Adrenal gland (tissue), 12 donors: ENCODE data around the gene PUS3. TPM values are rescaled to one million over a fixed set of nuclear protein-coding genes. Genes with fewer than 3 reads are reported as not detected.

Experiments
- DNase-seq, 7 donors: peaks; one replicate each; pipeline ENCODE4 v3.0.0-alpha.2; 2019 to 2020
- H3K27ac ChIP-seq, 5 donors: fragments of 200-600 bp; sonication (generic) in 4 of 5; 1 replicate in 3 of 5; 2 replicates in 2 of 5; pipeline versions ENCODE4 v1.5.1 to v1.8.0; 2016 to 2020; ENCODE audit warnings: mild to moderate bottlenecking in 1 of 5
- H3K27me3 ChIP-seq: fragments of 200-600 bp; 2 replicates; pipeline ENCODE4 v1.8.0; 2021
- H3K36me3 ChIP-seq, 2 donors: fragments of 200-600 bp; replicated peaks in 1 of 2; 1 replicate in 1 of 2; 2 replicates in 1 of 2; pipeline versions ENCODE4 v1.5.1 to v1.8.0; 2018 to 2022
- H3K4me1 ChIP-seq, 2 donors: fragments of 200-600 bp; replicated peaks in 1 of 2; 1 replicate in 1 of 2; 2 replicates in 1 of 2; pipeline versions ENCODE4 v1.5.1 to v1.8.0; 2018 to 2021
- H3K4me3 ChIP-seq, 4 donors: fragments of 200-600 bp; sonication (generic) in 3 of 4; one replicate each; pipeline ENCODE4 v1.5.1; 2016 to 2018
- H3K9me3 ChIP-seq, 3 donors: fragments of 200-600 bp; sonication (generic) in 1 of 3; replicated peaks in 1 of 3; 1 replicate in 2 of 3; 2 replicates in 1 of 3; pipeline versions ENCODE4 v1.5.1 to v1.8.0; 2016 to 2021
- POLR2A ChIP-seq, 2 donors: fragments of 450-650 bp; IDR thresholded peaks; one replicate each; pipeline ENCODE4 v1.6.1; 2017; ENCODE audit warnings: antibody characterized with exemption in 2 of 2, mild to moderate bottlenecking in 2 of 2, moderate library complexity in 1 of 2
- WGBS, 4 donors: extraction: QIAGEN DNeasy Blood & Tissue Kit in 2 of 4; methylation state at CpG; one replicate each; pipeline versions ENCODE4 v1.1.5 to v1.1.7; 2013 to 2017; 5-methylcytosine and 5-hydroxymethylcytosine counted together
- intact Hi-C, 2 donors: fragments of 100-400 bp; cut with DNase I; formaldehyde crosslinking; loops; one replicate each; pipeline versions ENCODE4 v1.14.1 to v1.15.0; 2022 to 2023
- polyA plus RNA-seq, 3 donors: library from polyadenylated mRNA; stranded (reverse); fragments of 200-250 nt in 2 of 3; fragments of 350-450 nt in 1 of 3; fragmentation: Illumina TruSeq in 1 of 3; extraction: RNeasy Lipid Tissue Mini Kit (QIAGEN cat#74804) in 1 of 3; gene quantifications; one replicate each; pipeline ENCODE4 v1.2.3, GENCODE V29; 2013 to 2014
- total RNA-seq, 9 donors: library from RNA; depleted of rRNA in 4 of 9; stranded (reverse); fragments of >200 nt in 4 of 9; fragments of 120-200 nt in 1 of 9; fragmentation: NEBNext Ultra II Directional in 1 of 9; extraction: Animal tissue kit (Norgen Biotek cat#: 25700) in 1 of 9; gene quantifications; one replicate each; pipeline versions ENCODE4 v1.1.0 to v1.2.4, GENCODE V29; 2013 to 2023
- TF ChIP-seq, protein P1 (sequence below), 6 experiments: fragments of 450-650 bp in 4 of 6; fragments of 200-600 bp in 2 of 6; sonication (generic) in 1 of 6; IDR thresholded peaks; 1 replicate in 5 of 6; 2 replicates in 1 of 6; pipeline versions ENCODE4 v1.5.1 to v1.8.0; 2016 to 2021; ENCODE audit warnings: antibody characterized with exemption in 6 of 6, mild to moderate bottlenecking in 2 of 6, moderate library complexity in 1 of 6
- donor health status: healthy with polysubstance abuse.
- donor health status: Bipolar disorder and iron deficiency.
- donor health status: DM: yes; HTN: yes; CAD: no.
- donor health status: DM: no; HTN: no; CAD: no.
- donor health status: DM: no; HTN: no; CAD: no.
- donor health status: DM: yes; HTN: yes; CAD: no.

The PUS3 gene
- total and polyA plus RNA-seq, 12 donors = 5.8 to 37.9 (median 15.2) TPM

DNA sequence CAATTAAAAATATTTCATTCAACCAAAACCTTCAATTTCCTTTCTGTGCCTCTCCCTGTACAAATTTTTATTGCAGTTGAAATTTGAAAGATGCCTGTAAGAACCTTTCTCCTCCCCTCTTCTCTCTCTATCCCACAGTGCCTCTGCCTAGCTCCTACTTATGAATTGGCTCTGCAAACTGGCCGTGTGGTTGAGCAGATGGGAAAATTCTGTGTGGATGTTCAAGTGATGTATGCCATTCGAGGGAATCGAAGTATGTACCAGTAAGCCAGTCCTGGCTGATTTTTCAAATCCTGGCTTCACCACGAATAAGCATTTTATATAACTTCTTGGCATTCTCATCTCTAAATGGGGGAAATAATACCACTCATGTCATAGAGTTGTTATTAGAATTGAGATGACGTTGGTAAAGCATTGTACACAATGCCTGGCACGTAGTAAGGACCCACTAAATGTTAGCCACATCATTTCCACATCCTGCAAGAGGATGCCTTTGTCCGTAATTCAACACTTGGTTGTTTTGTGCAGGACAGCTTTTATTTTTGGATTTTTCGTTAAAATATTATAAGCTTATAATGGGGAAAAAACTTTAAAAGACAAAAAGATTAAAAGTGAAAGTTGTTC, 7.3 kb upstream of the PUS3 start:
- Histone ChIP-seq H3K9me3 (no peaks in the 10 kb centered on the region), H3K4me3 (no peak overlapping the region), H3K27ac (no peak overlapping the region), H3K36me3 (no peaks in the 10 kb centered on the region), H3K27me3 (peaks cover 2% of the 10 kb centered on the region), H3K4me1 (no peaks in the 10 kb centered on the region)
- DNase-seq = no peak
- WGBS, 4 donors = 70 to 81% (median 75%) methylated on average over 8 of the region's 8 CpGs
- TF ChIP-seq, protein P1, sequence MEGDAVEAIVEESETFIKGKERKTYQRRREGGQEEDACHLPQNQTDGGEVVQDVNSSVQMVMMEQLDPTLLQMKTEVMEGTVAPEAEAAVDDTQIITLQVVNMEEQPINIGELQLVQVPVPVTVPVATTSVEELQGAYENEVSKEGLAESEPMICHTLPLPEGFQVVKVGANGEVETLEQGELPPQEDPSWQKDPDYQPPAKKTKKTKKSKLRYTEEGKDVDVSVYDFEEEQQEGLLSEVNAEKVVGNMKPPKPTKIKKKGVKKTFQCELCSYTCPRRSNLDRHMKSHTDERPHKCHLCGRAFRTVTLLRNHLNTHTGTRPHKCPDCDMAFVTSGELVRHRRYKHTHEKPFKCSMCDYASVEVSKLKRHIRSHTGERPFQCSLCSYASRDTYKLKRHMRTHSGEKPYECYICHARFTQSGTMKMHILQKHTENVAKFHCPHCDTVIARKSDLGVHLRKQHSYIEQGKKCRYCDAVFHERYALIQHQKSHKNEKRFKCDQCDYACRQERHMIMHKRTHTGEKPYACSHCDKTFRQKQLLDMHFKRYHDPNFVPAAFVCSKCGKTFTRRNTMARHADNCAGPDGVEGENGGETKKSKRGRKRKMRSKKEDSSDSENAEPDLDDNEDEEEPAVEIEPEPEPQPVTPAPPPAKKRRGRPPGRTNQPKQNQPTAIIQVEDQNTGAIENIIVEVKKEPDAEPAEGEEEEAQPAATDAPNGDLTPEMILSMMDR (IDR thresholded peaks at IDR 0.05) = no peak
- no peak for TF ChIP-seq POLR2A (IDR thresholded peaks at IDR 0.05)
- intact Hi-C loops = no loop called here

GRCh38 chr11:125904678-125905077, 1.7 kb upstream of the PUS3 start:
- peaks cover 0 to 6% of the 10 kb centered on the region in 2 donors for H3K36me3 ChIP-seq
- peak overlapping the region in 1 of 5 donors; percentile 50 for H3K27ac ChIP-seq
- H3K4me3 ChIP-seq = peak overlapping the region in 1 of 4 donors; percentile 61
- TF ChIP-seq, protein P1 (IDR thresholded peaks at IDR 0.05) = no peak
- no peak for TF ChIP-seq POLR2A (IDR thresholded peaks at IDR 0.05)
- intact Hi-C loops = no loop called here
- H3K27me3 ChIP-seq = peaks cover 8% of the 10 kb centered on the region
- H3K4me1 ChIP-seq = peaks cover 9 to 24% of the 10 kb centered on the region in 2 donors
- DNase-seq = no peak
- WGBS, 4 donors = 46 to 57% (median 51%) methylated on average over 11 of the region's 11 CpGs
- H3K9me3 ChIP-seq = no peaks in the 10 kb centered on the region

DNA sequence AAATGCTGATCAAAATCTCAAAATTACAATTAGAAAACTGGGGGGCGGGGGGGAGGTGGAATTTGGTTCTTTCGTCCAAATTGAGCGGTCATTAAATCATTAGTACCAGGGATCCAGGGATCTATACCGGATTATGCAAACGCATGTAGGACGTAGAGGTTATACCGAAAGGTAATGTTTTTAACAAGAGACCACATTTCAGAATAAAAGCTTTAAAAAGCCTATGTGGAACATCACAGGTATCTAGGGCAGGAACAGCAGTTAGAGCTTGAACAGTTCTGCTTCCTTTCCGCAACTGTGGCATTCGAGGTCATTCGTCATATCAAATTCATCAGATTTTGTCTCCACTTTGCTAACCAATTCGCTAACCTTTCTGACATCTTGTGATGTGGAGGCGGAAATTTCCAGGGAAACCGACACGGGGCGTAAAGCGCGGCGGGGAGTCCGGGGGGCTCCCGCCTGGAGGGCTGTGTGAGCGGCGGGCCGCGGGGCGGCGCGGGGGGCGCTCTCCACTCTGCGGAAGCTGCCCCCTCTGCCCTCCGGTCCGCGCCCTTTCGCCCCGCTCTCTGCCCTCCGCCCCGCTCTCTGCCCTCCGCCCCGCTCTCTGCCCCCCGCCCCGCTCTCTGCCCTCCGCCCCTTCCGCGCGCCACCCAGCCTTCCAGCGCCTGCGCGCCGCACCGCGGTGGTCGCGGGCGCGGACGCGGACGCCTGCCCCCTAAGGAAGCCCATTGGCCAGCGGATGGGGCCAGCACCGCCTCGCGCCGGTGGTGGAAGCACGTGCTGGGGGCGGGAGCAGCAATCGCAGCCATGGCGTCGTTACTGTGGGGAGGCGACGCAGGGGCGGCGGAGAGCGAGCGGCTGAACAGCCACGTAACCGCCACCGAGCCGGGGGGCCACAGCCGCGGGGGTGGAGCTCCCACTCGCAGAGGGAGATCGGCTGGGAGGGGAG, 979 bp upstream of the PUS3 start, which contains the start of gene DDX25:
Gene DDX25 (plus strand): TSS at position 798 of the 949 bp plus-strand sequence. CDS start 10 bp downstream, at position 808.
- 2 to 5% (median 2%) methylated on average over 20 to 81 of the region's 81 CpGs for WGBS, 4 donors
- peak in 1 of 7 donors; percentile 66 for DNase-seq
- intact Hi-C loops = no loop called here
- H3K9me3 ChIP-seq = no peaks in the 10 kb centered on the region
- H3K27me3 ChIP-seq = peaks cover 8% of the 10 kb centered on the region
- TF ChIP-seq, protein P1 (IDR thresholded peaks at IDR 0.05) = no peak
- no peak for TF ChIP-seq POLR2A (IDR thresholded peaks at IDR 0.05)
- peaks cover 9 to 24% of the 10 kb centered on the region in 2 donors for H3K4me1 ChIP-seq
- H3K27ac ChIP-seq = peak within 1 kb of the TSS in 1 of 5 donors; percentile 89
- H3K36me3 ChIP-seq = peaks cover 0 to 10% of the 10 kb centered on the region in 2 donors
- H3K4me3 ChIP-seq = peak within 1 kb of the TSS in 2 of 4 donors; percentile 61 to 87

DNA sequence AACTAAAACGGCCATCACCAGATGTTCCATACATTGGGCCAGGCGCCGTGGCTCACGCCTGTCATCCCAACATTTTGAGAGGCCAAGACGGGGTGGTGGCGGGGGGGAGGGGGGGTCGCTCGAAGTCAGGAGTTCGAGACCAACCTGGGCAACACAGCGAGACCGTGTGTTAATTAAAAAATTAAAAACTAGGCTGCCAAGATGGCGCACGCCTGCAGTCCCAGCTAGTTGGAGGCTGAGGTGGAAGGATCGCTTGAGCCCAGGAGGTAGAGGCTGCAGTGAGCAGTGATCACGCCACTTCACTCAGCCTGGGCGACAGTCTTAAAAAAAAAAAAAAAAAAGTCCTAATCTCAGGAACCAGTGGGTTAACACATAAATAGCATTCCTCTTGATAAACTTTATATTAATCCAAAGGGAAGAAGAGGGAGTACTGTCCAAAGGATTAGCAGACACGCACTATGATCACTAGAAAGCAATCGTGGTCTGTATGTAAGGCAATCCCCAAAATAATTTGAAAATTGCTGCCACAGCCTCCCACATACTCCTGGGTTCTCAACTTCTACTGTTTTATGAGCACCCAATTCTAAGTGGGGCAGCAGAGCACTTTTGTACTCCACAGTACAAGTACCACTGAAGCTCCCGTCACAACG, 604 bp downstream of the PUS3 start:
- peak overlapping the region; percentile 31 to 89 (median 79) for H3K27ac ChIP-seq
- TF ChIP-seq, protein P1 (IDR thresholded peaks at IDR 0.05) = no peak
- TF ChIP-seq POLR2A (IDR thresholded peaks at IDR 0.05) = no peak
- H3K4me3 ChIP-seq = peak overlapping the region; percentile 1 to 87 (median 51)
- H3K9me3 ChIP-seq = no peaks in the 10 kb centered on the region
- H3K27me3 ChIP-seq = peaks cover 8% of the 10 kb centered on the region
- no peak for DNase-seq
- H3K36me3 ChIP-seq = peaks cover 0 to 10% of the 10 kb centered on the region in 2 donors
- 50 to 56% (median 52%) methylated on average over 20 of the region's 20 CpGs for WGBS, 4 donors
- peaks cover 9 to 24% of the 10 kb centered on the region in 2 donors for H3K4me1 ChIP-seq
- intact Hi-C loops = no loop called here
